AG09319 (cell line): Measurements from ENCODE around the gene CERS6.

Source experiments
- DNase-seq: peaks from one replicate; pipeline ENCODE4 v3.0.0-alpha.2; 2010; ENCODE audit warnings: low read depth; ENCODE audit errors: extremely low read depth
- TF ChIP-seq, protein P1 (sequence below): IDR thresholded peaks from 2 replicates; pipeline ENCODE4 v1.5.1; 2011; ENCODE audit warnings: low read depth, mild to moderate bottlenecking, inconsistent platforms, low read length, moderate library complexity

The CERS6 gene

DNA sequence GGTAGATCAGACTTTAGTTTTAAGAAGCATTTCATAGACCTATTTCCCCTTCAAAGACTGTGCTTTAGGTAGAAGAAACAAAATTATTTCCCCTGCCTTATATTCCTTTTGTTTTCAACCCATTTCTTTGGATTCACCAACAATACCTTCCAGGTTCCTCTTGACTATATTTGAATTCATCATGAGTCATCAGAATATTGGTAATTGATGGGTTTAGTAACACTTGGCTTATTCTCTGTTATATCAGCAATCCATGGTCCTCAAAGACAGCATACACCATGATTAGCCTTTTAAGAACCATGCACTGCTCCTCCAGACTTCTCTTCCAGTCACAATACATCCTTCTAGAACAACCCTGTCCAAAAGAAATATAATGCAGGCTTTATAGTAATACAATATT is 263.4 kb downstream of the CERS6 start:
- TF ChIP-seq, protein P1, sequence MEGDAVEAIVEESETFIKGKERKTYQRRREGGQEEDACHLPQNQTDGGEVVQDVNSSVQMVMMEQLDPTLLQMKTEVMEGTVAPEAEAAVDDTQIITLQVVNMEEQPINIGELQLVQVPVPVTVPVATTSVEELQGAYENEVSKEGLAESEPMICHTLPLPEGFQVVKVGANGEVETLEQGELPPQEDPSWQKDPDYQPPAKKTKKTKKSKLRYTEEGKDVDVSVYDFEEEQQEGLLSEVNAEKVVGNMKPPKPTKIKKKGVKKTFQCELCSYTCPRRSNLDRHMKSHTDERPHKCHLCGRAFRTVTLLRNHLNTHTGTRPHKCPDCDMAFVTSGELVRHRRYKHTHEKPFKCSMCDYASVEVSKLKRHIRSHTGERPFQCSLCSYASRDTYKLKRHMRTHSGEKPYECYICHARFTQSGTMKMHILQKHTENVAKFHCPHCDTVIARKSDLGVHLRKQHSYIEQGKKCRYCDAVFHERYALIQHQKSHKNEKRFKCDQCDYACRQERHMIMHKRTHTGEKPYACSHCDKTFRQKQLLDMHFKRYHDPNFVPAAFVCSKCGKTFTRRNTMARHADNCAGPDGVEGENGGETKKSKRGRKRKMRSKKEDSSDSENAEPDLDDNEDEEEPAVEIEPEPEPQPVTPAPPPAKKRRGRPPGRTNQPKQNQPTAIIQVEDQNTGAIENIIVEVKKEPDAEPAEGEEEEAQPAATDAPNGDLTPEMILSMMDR = no peak
- no peak for DNase-seq

DNA sequence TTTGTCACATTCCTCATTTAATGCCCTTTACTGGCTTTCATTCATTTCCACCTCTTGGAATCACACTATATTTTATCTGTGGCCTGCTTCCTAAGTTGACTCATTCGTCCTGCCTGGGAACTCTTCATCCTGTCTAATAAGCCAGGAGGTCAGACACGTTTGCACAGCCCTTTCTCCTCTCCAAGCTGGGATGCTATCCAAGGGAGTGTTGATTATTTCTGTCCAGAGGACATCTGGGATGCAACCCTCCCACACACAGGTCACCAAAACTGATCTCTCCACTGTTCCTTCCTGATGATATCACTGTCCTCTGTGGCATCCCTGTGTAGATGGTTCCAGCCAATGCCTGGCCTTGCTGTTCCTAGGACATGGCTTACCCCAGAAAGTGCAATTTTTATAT is 266.5 kb downstream of the CERS6 start:
- no peak for DNase-seq
- TF ChIP-seq, protein P1 = no peak

GRCh38 chr2:168723275-168723899 is 267.3 kb downstream of the CERS6 start:
- TF ChIP-seq, protein P1 = no peak
- no peak for DNase-seq

- no peak for DNase-seq
- TF ChIP-seq, protein P1 = no peak
Measured at GRCh38 chr2:168726375-168726774, 270.3 kb downstream of the CERS6 start.

GRCh38 chr2:168727904-168728470 is 271.9 kb downstream of the CERS6 start:
- DNase-seq = no peak
- TF ChIP-seq, protein P1 = no peak

DNA sequence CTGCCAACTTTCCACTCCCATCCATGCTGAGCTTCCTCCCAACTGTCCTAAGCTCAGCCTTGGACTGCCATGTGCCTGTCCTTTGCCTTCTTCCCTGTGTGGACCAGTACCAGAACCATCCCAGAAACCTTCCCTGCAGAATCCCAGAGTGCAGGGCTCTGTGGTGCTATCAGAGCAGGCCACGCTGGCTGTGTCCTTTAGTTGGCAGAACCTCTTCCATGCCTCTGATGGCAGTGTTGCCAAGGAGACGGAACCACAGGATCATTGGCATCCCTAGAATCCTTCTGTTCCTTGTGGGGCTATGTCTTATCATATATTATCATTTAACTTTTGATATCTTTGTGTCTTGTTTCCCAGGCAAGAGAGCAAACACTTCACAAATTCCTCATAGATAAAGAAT is 273.4 kb downstream of the CERS6 start:
- TF ChIP-seq, protein P1 = no peak
- DNase-seq = no peak

GRCh38 chr2:168730344-168730743 is 274.3 kb downstream of the CERS6 start:
- no peak for DNase-seq
- TF ChIP-seq, protein P1 = no peak
